Hepatocyte (in vitro differentiated cells): ENCODE measurements around the gene PHEX. TPM values are rescaled to one million over a fixed set of nuclear protein-coding genes. Genes with fewer than 3 reads are reported as not detected.

Source experiments
- DNase-seq: peaks from one replicate; pipeline ENCODE4 v3.0.0-alpha.2; 2016; ENCODE audit warnings: low spot score
- H2AFZ ChIP-seq: fragments of 200-600 bp; sonication (generic); 2 replicates; pipeline ENCODE4 v1.6.0; 2016; ENCODE audit warnings: antibody characterized with exemption, mild to moderate bottlenecking
- H3K27ac ChIP-seq: fragments of 200-600 bp; sonication (generic); 2 replicates; pipeline ENCODE4 v1.5.1; 2016; ENCODE audit warnings: mild to moderate bottlenecking
- H3K27me3 ChIP-seq: fragments of 200-600 bp; sonication (generic); 2 replicates; pipeline ENCODE4 v1.6.1; 2016
- H3K36me3 ChIP-seq: fragments of 200-600 bp; sonication (generic); replicated peaks from 2 replicates; pipeline ENCODE4 v1.5.1; 2016; ENCODE audit warnings: low read depth; ENCODE audit not compliant: insufficient read depth
- H3K4me1 ChIP-seq: fragments of 200-600 bp; sonication (generic); 2 replicates; pipeline ENCODE4 v1.5.1; 2016; ENCODE audit warnings: mild to moderate bottlenecking, moderate library complexity; ENCODE audit not compliant: insufficient read depth
- H3K4me2 ChIP-seq: fragments of 200-600 bp; sonication (generic); 2 replicates; pipeline ENCODE4 v1.6.0; 2016
- H3K4me3 ChIP-seq: fragments of 200-600 bp; sonication (generic); 2 replicates; pipeline ENCODE4 v1.5.1; 2016; ENCODE audit warnings: mild to moderate bottlenecking
- H3K79me2 ChIP-seq: fragments of 200-600 bp; sonication (generic); 2 replicates; pipeline ENCODE4 v1.6.0; 2017; ENCODE audit warnings: mild to moderate bottlenecking
- H3K9me2 ChIP-seq: fragments of 200-600 bp; sonication (generic); replicated peaks from 2 replicates; pipeline ENCODE4 v1.6.0; 2017; ENCODE audit warnings: mild to moderate bottlenecking; ENCODE audit not compliant: insufficient read depth
- H3K9me3 ChIP-seq: fragments of 200-600 bp; sonication (generic); 2 replicates; pipeline ENCODE4 v1.5.1; 2016; ENCODE audit warnings: low read depth, mild to moderate bottlenecking
- H4K20me1 ChIP-seq: fragments of 200-600 bp; sonication (generic); 2 replicates; pipeline ENCODE4 v1.6.0; 2016; ENCODE audit warnings: mild to moderate bottlenecking; ENCODE audit not compliant: insufficient read depth, poor library complexity, severe bottlenecking
- EZH2 ChIP-seq: fragments of 200-600 bp; sonication (generic); IDR thresholded peaks from 2 replicates; pipeline ENCODE4 v1.6.1; 2016; ENCODE audit warnings: antibody characterized with exemption, mild to moderate bottlenecking, borderline replicate concordance
- EZH2phosphoT487 ChIP-seq: fragments of 200-600 bp; sonication (generic); IDR thresholded peaks from one replicate; pipeline ENCODE4 v1.6.1; 2018; ENCODE audit warnings: antibody characterized with exemption, mild to moderate bottlenecking, low read depth, moderate library complexity; ENCODE audit not compliant: unreplicated experiment, severe bottlenecking
- WGBS: methylation state at CpG from one replicate; pipeline ENCODE4 v1.1.6; 2016; ENCODE audit warnings: low lambda C conversion rate; ENCODE audit errors: missing lambda C conversion rate; 5-methylcytosine and 5-hydroxymethylcytosine counted together
- polyA plus RNA-seq: library from polyadenylated mRNA; unstranded; fragments of >200 nt; fragmentation: Nextera tagmentation; extraction: Ambion mirVana; gene quantifications from 2 replicates; pipeline ENCODE4 v1.2.1, GENCODE V29; 2016
- total RNA-seq: library from RNA; depleted of rRNA; stranded (reverse); fragments of >200 nt; gene quantifications from 2 replicates; pipeline ENCODE4 v1.2.3, GENCODE V29; 2014
- TF ChIP-seq, protein P1 (sequence below): fragments of 200-600 bp; sonication (generic); IDR thresholded peaks from 2 replicates; pipeline ENCODE4 v1.5.1; 2016; ENCODE audit warnings: antibody characterized with exemption, mild to moderate bottlenecking; ENCODE audit not compliant: poor library complexity

The PHEX gene
- total and polyA plus RNA-seq, 2 experiments from 2014 or later, result 0.05 to 0.27 TPM

DNA sequence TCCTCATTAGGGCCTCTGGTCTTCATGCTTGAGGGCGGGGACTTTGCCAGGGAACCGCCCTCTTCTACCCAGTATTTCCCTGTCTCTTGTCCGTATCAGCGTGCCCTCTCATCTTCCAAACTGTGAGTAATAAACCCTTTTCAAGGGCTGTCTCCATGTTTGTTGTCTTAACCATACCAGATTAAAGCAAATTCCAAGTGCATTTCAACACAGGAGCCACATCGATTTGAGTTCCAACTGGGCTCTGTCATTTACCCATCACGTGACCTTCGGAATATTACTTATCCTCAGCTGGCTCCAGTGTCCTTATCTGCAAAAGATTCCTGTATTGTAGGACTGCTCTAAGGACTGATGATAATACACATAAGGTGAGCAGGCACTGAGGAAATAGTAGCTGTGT, 6.4 kb upstream of the PHEX start:
- H3K36me3 ChIP-seq, result no peaks in the 10 kb centered on the region
- no peaks in the 10 kb centered on the region for H3K4me1 ChIP-seq
- H3K9me2 ChIP-seq, result no peaks in the 10 kb centered on the region
- no peaks in the 10 kb centered on the region for H3K9me3 ChIP-seq
- H3K27ac ChIP-seq, result no peak overlapping the region
- no peaks in the 10 kb centered on the region for H3K27me3 ChIP-seq
- DNase-seq, result peak; percentile 13
- no peak overlapping the region for H3K4me2 ChIP-seq
- TF ChIP-seq EZH2 (no peak), EZH2phosphoT487 (no peak)
- TF ChIP-seq, protein P1, sequence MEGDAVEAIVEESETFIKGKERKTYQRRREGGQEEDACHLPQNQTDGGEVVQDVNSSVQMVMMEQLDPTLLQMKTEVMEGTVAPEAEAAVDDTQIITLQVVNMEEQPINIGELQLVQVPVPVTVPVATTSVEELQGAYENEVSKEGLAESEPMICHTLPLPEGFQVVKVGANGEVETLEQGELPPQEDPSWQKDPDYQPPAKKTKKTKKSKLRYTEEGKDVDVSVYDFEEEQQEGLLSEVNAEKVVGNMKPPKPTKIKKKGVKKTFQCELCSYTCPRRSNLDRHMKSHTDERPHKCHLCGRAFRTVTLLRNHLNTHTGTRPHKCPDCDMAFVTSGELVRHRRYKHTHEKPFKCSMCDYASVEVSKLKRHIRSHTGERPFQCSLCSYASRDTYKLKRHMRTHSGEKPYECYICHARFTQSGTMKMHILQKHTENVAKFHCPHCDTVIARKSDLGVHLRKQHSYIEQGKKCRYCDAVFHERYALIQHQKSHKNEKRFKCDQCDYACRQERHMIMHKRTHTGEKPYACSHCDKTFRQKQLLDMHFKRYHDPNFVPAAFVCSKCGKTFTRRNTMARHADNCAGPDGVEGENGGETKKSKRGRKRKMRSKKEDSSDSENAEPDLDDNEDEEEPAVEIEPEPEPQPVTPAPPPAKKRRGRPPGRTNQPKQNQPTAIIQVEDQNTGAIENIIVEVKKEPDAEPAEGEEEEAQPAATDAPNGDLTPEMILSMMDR, result no peak
- no peaks in the 10 kb centered on the region for H4K20me1 ChIP-seq
- H3K4me3 ChIP-seq, result no peak overlapping the region
- WGBS, result 71% methylated on average over 7 of the region's 7 CpGs
- H3K79me2 ChIP-seq, result no peaks in the 10 kb centered on the region
- H2AFZ ChIP-seq, result no peak overlapping the region

DNA sequence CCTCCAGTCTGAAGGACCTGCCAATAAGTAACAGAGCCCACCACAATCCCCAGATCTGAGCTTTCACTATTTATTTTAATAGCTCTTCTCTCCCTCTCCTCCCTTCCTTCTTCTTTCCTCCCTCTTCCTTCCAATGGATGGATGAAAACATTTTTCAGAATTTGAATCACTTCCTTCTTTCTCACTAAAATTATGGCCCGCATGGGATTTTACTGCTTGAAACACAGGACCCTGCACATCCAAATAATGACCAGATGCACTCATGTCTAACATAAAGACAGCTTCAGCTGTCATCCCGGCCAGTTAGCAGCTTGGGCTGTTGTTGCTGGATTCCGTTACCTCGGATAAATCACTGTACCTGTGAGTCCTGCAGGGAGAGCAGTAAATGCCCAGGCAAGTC, 5.4 kb upstream of the PHEX start:
- DNase-seq, result no peak
- no peak overlapping the region for H3K4me3 ChIP-seq
- no peaks in the 10 kb centered on the region for H3K9me3 ChIP-seq
- no peaks in the 10 kb centered on the region for H3K36me3 ChIP-seq
- WGBS, result 69% methylated on average over 4 of the region's 4 CpGs
- H3K4me2 ChIP-seq, result no peak overlapping the region
- no peaks in the 10 kb centered on the region for H3K9me2 ChIP-seq
- H3K79me2 ChIP-seq, result no peaks in the 10 kb centered on the region
- H4K20me1 ChIP-seq, result no peaks in the 10 kb centered on the region
- H3K27me3 ChIP-seq, result no peaks in the 10 kb centered on the region
- H3K27ac ChIP-seq, result no peak overlapping the region
- no peak overlapping the region for H2AFZ ChIP-seq
- TF ChIP-seq, protein P1, result no peak
- TF ChIP-seq EZH2 (no peak), EZH2phosphoT487 (no peak)
- H3K4me1 ChIP-seq, result no peaks in the 10 kb centered on the region

DNA sequence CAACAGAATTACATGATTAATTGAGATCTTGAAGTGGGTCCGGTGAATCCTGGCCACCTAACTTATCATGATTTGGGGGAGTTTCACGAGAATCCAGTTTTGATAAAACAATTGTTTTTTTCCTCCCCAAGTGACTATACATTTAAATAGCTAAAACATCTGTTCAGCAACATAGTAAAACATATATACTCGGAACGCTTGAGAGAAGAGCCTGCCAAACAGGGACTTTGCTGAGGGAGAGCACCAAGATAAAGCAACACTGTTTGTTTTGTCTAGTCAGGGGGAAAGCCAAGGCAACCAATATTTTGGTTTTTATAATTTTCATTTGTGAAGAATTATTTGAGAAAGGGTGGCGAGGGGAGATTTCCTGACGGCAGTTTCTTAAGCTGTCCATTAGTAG, 381 bp downstream of the PHEX start:
- no peaks in the 10 kb centered on the region for H3K27me3 ChIP-seq
- no peaks in the 10 kb centered on the region for H3K79me2 ChIP-seq
- WGBS, result 77% methylated on average over 6 of the region's 6 CpGs

More for the DNA sequence above, 381 bp downstream of the PHEX start:
- no peaks in the 10 kb centered on the region for H4K20me1 ChIP-seq
- no peak overlapping the region for H3K4me2 ChIP-seq
- no peak overlapping the region for H3K27ac ChIP-seq
- no peaks in the 10 kb centered on the region for H3K36me3 ChIP-seq
- H3K4me1 ChIP-seq, result no peaks in the 10 kb centered on the region
- DNase-seq, result no peak
- no peak overlapping the region for H3K4me3 ChIP-seq
- no peaks in the 10 kb centered on the region for H3K9me2 ChIP-seq
- H2AFZ ChIP-seq, result no peak overlapping the region
- TF ChIP-seq EZH2 (no peak), EZH2phosphoT487 (no peak)
- TF ChIP-seq, protein P1, result no peak
- H3K9me3 ChIP-seq, result no peaks in the 10 kb centered on the region
